SK-N-SH treated with all-trans-retinoic acid at 6 μM for 48 hours (cell line): Measurements from ENCODE around the gene NHS.
"Not testable (repeated sequence)": the region's sequence is repeated elsewhere in the genome, so short reads cannot be mapped to it uniquely, and the experiment has no call there.

Experiments used
- ARNTL ChIP-seq: fragments of 450-650 bp; formaldehyde crosslinking; IDR thresholded peaks from 2 replicates; pipeline ENCODE4 v1.5.0; 2020; ENCODE audit warnings: low read depth, mild to moderate bottlenecking, moderate library complexity, borderline replicate concordance
- ISL1 ChIP-seq: fragments of 250-450 bp; sonication (Bioruptor Pico); IDR thresholded peaks from 2 replicates; pipeline ENCODE4 v2.1.2; 2022; ENCODE audit warnings: mild to moderate bottlenecking, moderate library complexity
- TCF4 ChIP-seq: fragments of 250-450 bp; sonication (Bioruptor Pico); IDR thresholded peaks from 2 replicates; pipeline ENCODE4 v1.8.0; 2021; ENCODE audit warnings: mild to moderate bottlenecking, moderate library complexity, borderline replicate concordance
- TOX ChIP-seq: fragments of 250-450 bp; sonication (Bioruptor Pico); IDR thresholded peaks from 2 replicates; pipeline ENCODE4 v1.8.0; 2021; ENCODE audit warnings: mild to moderate bottlenecking, moderate library complexity, borderline replicate concordance
- ZC3H10 ChIP-seq: fragments of 250-450 bp; sonication (Bioruptor Pico); IDR thresholded peaks from 2 replicates; pipeline ENCODE4 v1.5.1; 2021; ENCODE audit warnings: mild to moderate bottlenecking, moderate library complexity
- ZFP3 ChIP-seq: fragments of 250-450 bp; sonication (Bioruptor Pico); IDR thresholded peaks from 2 replicates; pipeline ENCODE4 v1.5.0; 2020; ENCODE audit warnings: mild to moderate bottlenecking, moderate library complexity
- ZFP30 ChIP-seq: fragments of 450-650 bp; formaldehyde crosslinking; IDR thresholded peaks from 2 replicates; pipeline ENCODE4 v1.5.0; 2022; ENCODE audit warnings: mild to moderate bottlenecking, moderate library complexity
- ZNF565 ChIP-seq: fragments of 450-650 bp; formaldehyde crosslinking; conservative IDR thresholded peaks from 2 replicates; pipeline ENCODE4 v1.5.0; 2020; ENCODE audit warnings: low read depth, mild to moderate bottlenecking, moderate library complexity
- ZNF8 ChIP-seq: fragments of 450-650 bp; formaldehyde crosslinking; IDR thresholded peaks from 2 replicates; pipeline ENCODE4 v1.5.0; 2020; ENCODE audit warnings: mild to moderate bottlenecking, moderate library complexity
- TF ChIP-seq, protein P1 (sequence below): fragments of 250-450 bp; sonication (Bioruptor Pico); IDR thresholded peaks from 2 replicates; pipeline ENCODE4 v1.8.0; 2020; ENCODE audit warnings: mild to moderate bottlenecking, moderate library complexity, borderline replicate concordance
- TF ChIP-seq, protein P2 (sequence below): fragments of 250-450 bp; sonication (Bioruptor Pico); IDR thresholded peaks from 2 replicates; pipeline ENCODE4 v1.5.1; 2020; ENCODE audit warnings: low read depth, mild to moderate bottlenecking, moderate library complexity
- TF ChIP-seq, protein P3 (sequence below): fragments of 250-450 bp; sonication (Bioruptor Pico); IDR thresholded peaks from 2 replicates; pipeline ENCODE4 v1.8.0; 2021; ENCODE audit warnings: low read depth, mild to moderate bottlenecking, moderate library complexity, borderline replicate concordance

DNA sequence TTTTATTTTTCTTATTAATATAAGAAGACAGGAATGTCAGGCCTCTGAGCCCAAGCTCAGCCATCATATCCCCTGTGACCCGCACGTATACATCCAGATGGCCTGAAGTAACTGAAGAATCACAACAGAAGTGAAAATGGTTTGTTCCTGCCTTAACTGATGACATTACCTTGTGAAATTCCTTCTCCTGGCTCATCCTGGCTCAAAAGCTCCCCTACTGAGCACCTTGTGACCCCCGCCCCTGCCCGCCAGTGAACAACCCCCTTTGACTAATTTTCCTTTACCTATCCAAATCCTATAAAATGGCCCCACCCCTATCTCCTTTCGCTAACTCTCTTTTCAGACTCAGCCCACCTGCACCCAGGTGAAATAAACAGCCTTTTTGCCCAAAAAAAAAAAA, 71.3 kb downstream of the NHS start:
- TF ChIP-seq, protein P1, sequence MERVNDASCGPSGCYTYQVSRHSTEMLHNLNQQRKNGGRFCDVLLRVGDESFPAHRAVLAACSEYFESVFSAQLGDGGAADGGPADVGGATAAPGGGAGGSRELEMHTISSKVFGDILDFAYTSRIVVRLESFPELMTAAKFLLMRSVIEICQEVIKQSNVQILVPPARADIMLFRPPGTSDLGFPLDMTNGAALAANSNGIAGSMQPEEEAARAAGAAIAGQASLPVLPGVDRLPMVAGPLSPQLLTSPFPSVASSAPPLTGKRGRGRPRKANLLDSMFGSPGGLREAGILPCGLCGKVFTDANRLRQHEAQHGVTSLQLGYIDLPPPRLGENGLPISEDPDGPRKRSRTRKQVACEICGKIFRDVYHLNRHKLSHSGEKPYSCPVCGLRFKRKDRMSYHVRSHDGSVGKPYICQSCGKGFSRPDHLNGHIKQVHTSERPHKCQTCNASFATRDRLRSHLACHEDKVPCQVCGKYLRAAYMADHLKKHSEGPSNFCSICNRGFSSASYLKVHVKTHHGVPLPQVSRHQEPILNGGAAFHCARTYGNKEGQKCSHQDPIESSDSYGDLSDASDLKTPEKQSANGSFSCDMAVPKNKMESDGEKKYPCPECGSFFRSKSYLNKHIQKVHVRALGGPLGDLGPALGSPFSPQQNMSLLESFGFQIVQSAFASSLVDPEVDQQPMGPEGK (CRISPR knock-in tag): not testable (repeated sequence)
- TF ChIP-seq, protein P2, sequence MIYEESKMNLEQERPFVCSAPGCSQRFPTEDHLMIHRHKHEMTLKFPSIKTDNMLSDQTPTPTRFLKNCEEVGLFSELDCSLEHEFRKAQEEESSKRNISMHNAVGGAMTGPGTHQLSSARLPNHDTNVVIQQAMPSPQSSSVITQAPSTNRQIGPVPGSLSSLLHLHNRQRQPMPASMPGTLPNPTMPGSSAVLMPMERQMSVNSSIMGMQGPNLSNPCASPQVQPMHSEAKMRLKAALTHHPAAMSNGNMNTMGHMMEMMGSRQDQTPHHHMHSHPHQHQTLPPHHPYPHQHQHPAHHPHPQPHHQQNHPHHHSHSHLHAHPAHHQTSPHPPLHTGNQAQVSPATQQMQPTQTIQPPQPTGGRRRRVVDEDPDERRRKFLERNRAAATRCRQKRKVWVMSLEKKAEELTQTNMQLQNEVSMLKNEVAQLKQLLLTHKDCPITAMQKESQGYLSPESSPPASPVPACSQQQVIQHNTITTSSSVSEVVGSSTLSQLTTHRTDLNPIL: not testable (repeated sequence)
- TF ChIP-seq ZFP3 (CRISPR knock-in tag); ARNTL (CRISPR knock-in tag); ZC3H10; ZFP30 (CRISPR knock-in tag); TOX (CRISPR knock-in tag); ZNF565 (CRISPR knock-in tag); ZNF8; ISL1 (CRISPR knock-in tag); TCF4: not testable (repeated sequence)
- TF ChIP-seq, protein P3, sequence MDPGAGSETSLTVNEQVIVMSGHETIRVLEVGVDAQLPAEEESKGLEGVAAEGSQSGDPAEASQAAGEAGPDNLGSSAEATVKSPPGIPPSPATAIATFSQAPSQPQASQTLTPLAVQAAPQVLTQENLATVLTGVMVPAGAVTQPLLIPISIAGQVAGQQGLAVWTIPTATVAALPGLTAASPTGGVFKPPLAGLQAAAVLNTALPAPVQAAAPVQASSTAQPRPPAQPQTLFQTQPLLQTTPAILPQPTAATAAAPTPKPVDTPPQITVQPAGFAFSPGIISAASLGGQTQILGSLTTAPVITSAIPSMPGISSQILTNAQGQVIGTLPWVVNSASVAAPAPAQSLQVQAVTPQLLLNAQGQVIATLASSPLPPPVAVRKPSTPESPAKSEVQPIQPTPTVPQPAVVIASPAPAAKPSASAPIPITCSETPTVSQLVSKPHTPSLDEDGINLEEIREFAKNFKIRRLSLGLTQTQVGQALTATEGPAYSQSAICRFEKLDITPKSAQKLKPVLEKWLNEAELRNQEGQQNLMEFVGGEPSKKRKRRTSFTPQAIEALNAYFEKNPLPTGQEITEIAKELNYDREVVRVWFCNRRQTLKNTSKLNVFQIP (CRISPR knock-in tag): not testable (repeated sequence)
